GM12878 (cell line): ENCODE results near the gene EML5. TPM values are rescaled to one million over a fixed set of nuclear protein-coding genes. Genes with fewer than 3 reads are reported as not detected.

Source experiments
- ATAC-seq: fragments of 200-7000 bp; cut with Tn5 transposase; 3 replicates; pipeline ENCODE4 v1.9.1; 2020; ENCODE audit warnings: mild to moderate bottlenecking, moderate library complexity
- BruUV-seq: library from RNA; stranded (reverse); fragments of 400-500 nt; replicated peaks from 2 replicates; lab custom pipeline; 2021; lab: Mats Ljungman, UMichigan
- CTCF ChIA-PET: fragments of 300-600 bp; sonication (Branson Sonifier 250); formaldehyde crosslinking; extraction: SDS; loops from one replicate; lab custom pipeline; 2021; ENCODE audit warnings: inconsistent platforms; lab: Yijun Ruan, JAX
- POLR2A ChIA-PET: fragments of 350-600 bp; formaldehyde crosslinking; extraction: SDS; loops from one replicate; lab custom pipeline; 2021; ENCODE audit warnings: inconsistent platforms; lab: Charles Lee
- RAD21 ChIA-PET: fragments of 300-600 bp; sonication (Branson Sonifier 250); formaldehyde crosslinking; loops from one replicate; lab custom pipeline; 2023; ENCODE audit warnings: antibody characterized with exemption; ENCODE audit not compliant: unreplicated experiment; lab: Charles Lee
- SMC1A ChIA-PET: fragments of 300-600 bp; sonication (Branson Sonifier 250); formaldehyde crosslinking; loops from one replicate; lab custom pipeline; 2023; ENCODE audit not compliant: unreplicated experiment, uncharacterized antibody; lab: Charles Lee
- DNase-seq: peaks from one replicate; pipeline ENCODE4 v3.0.0-alpha.2; 2011; ENCODE audit warnings: low read depth, low spot score
- FAIRE-seq: peaks from 3 replicates; lab custom pipeline; 2011; peaks lifted over from hg19 to GRCh38; lab: Jason Lieb, UNC
- H2AFZ ChIP-seq: 2 replicates; pipeline ENCODE4 v1.6.0; 2011; ENCODE audit warnings: low read depth, low read length, control low read depth; ENCODE audit not compliant: control insufficient read depth
- H3K27ac ChIP-seq: 2 replicates; pipeline ENCODE4 v1.5.1; 2011; ENCODE audit warnings: control low read depth; ENCODE audit not compliant: control insufficient read depth, insufficient read depth
- H3K27me3 ChIP-seq, 2 experiments: replicated peaks in 1 of 2; 2 replicates each; pipeline versions ENCODE4 v1.6.0 to v1.6.1; 2011; ENCODE audit warnings: low read length in 1 of 2; ENCODE audit not compliant: control insufficient read depth in 2 of 2, insufficient read depth in 2 of 2
- H3K36me3 ChIP-seq, 2 experiments: 2 replicates each; pipeline ENCODE4 v1.5.1; 2011; ENCODE audit warnings: low read length in 1 of 2; ENCODE audit not compliant: control insufficient read depth in 2 of 2, insufficient read depth in 2 of 2
- H3K4me1 ChIP-seq: 2 replicates; pipeline ENCODE4 v1.6.1; 2011; ENCODE audit warnings: mild to moderate bottlenecking, low read length, moderate library complexity, mixed read lengths; ENCODE audit not compliant: control insufficient read depth, insufficient read depth
- H3K4me2 ChIP-seq: 2 replicates; pipeline ENCODE4 v1.6.0; 2011; ENCODE audit warnings: control low read depth; ENCODE audit not compliant: control insufficient read depth, insufficient read depth
- H3K4me3 ChIP-seq: fragments of 200-600 bp; sonication (generic); 2 replicates; pipeline ENCODE4 v1.5.1; 2016
- H3K79me2 ChIP-seq: 2 replicates; pipeline ENCODE4 v1.6.0; 2011; ENCODE audit warnings: low read length; ENCODE audit not compliant: control insufficient read depth, insufficient read depth
- H3K9ac ChIP-seq: 2 replicates; pipeline ENCODE4 v1.8.0; 2011; ENCODE audit warnings: low read length, control low read depth, mixed read lengths; ENCODE audit not compliant: control insufficient read depth, insufficient read depth
- H3K9me3 ChIP-seq: replicated peaks from 3 replicates; pipeline ENCODE4 v1.5.1; 2011; ENCODE audit warnings: mild to moderate bottlenecking, low read length; ENCODE audit not compliant: control insufficient read depth, insufficient read depth
- H4K20me1 ChIP-seq: 2 replicates; pipeline ENCODE4 v1.6.0; 2011; ENCODE audit not compliant: control insufficient read depth, insufficient read depth
- DPF2 ChIP-seq: fragments of 450-650 bp; IDR thresholded peaks from 2 replicates; pipeline ENCODE4 v1.6.1; 2017; ENCODE audit warnings: mild to moderate bottlenecking
- IRF3 ChIP-seq: fragments of 450-650 bp; IDR thresholded peaks from 2 replicates; pipeline ENCODE4 v1.6.1; 2014; ENCODE audit warnings: mild to moderate bottlenecking
- MTA3 ChIP-seq: IDR thresholded peaks from 2 replicates; pipeline ENCODE4 v1.6.1; 2012; ENCODE audit warnings: low read length, inconsistent platforms, borderline replicate concordance
- PKNOX1 ChIP-seq: fragments of 450-650 bp; IDR thresholded peaks from 2 replicates; pipeline ENCODE4 v1.6.1; 2016; ENCODE audit warnings: mild to moderate bottlenecking
- RUNX3 ChIP-seq: IDR thresholded peaks from 2 replicates; pipeline ENCODE4 v1.6.1; 2012; ENCODE audit warnings: low read length, inconsistent platforms
- STAT1 ChIP-seq: fragments of 450-650 bp; conservative IDR thresholded peaks from 2 replicates; pipeline ENCODE4 v1.6.1; 2014; ENCODE audit warnings: antibody characterized with exemption, mild to moderate bottlenecking
- SUZ12 ChIP-seq: fragments of 200-600 bp; sonication (generic); IDR thresholded peaks from one replicate; pipeline ENCODE4 v1.6.1; 2018; ENCODE audit warnings: antibody characterized with exemption, mild to moderate bottlenecking; ENCODE audit not compliant: unreplicated experiment
- ZNF217 ChIP-seq: fragments of 450-650 bp; IDR thresholded peaks from 2 replicates; pipeline ENCODE4 v1.6.1; 2017; ENCODE audit warnings: antibody characterized with exemption, mild to moderate bottlenecking
- WGBS: methylation state at CpG from one replicate; pipeline ENCODE4 v1.1.6; 2016; ENCODE audit warnings: low lambda C conversion rate; ENCODE audit not compliant: insufficient replicate concordance, insufficient coverage; ENCODE audit errors: missing lambda C conversion rate; 5-methylcytosine and 5-hydroxymethylcytosine counted together
- in situ Hi-C: fragments of 300-500 bp; cut with MboI; formaldehyde crosslinking; loops from 9 replicates; pipeline ENCODE4 v1.14.3; 2018; ENCODE audit warnings: mixed read lengths
- intact Hi-C: fragments of 100-400 bp; cut with micrococcal nuclease; formaldehyde crosslinking; loops from one replicate; pipeline ENCODE4 v1.14.2; 2022; ENCODE audit not compliant: unreplicated experiment
- polyA plus RNA-seq, 11 experiments: library from polyadenylated mRNA; depleted of rRNA in 4 of 11; unstranded in 6 of 11; stranded (reverse) in 5 of 11; fragments of >200 nt; fragmentation: Nextera tagmentation in 4 of 11; fragmentation: Illumina TruSeq in 1 of 11; extraction: Ambion mirVana in 4 of 11; extraction: Trizol in 1 of 11; gene quantifications; 1 replicate in 1 of 11; 2 replicates in 10 of 11; pipeline versions ENCODE4 v1.2.1 to v1.2.3, GENCODE V29; 2011 to 2016; ENCODE audit warnings: inconsistent platforms in 2 of 11, missing spikeins in 2 of 11, low read depth in 1 of 11
- total RNA-seq, 4 experiments: library from RNA; depleted of rRNA in 3 of 4; stranded (reverse); fragments of >200 nt in 3 of 4; fragmentation: Illumina TruSeq in 1 of 4; extraction: Trizol in 1 of 4; gene quantifications; 2 replicates each; pipeline versions ENCODE4 v1.2.1 to v1.2.3, GENCODE V29; 2013 to 2021
- TF ChIP-seq, protein P1 (sequence below): IDR thresholded peaks from 2 replicates; pipeline ENCODE4 v1.6.1; 2012; ENCODE audit warnings: low read depth, low read length, improper control_type of control experiment
- TF ChIP-seq, protein P2 (sequence below): fragments of 450-650 bp; IDR thresholded peaks from 2 replicates; pipeline ENCODE4 v1.6.1; 2017; ENCODE audit warnings: mild to moderate bottlenecking, moderate library complexity
- TF ChIP-seq, protein P3 (sequence below): fragments of 450-650 bp; IDR thresholded peaks from 2 replicates; pipeline ENCODE4 v1.6.1; 2018; ENCODE audit warnings: mild to moderate bottlenecking, low read depth, moderate library complexity; ENCODE audit not compliant: partially characterized antibody
- TF ChIP-seq, protein P4 (sequence below): IDR thresholded peaks from 2 replicates; pipeline ENCODE4 v1.6.1; 2012; ENCODE audit warnings: low read depth, low read length, improper control_type of control experiment

EML5 gene
- total and polyA plus RNA-seq, 10 of the 15 experiments (the other 5 are each of a cell fraction or from before 2014, with no cell fraction given): 0.08 to 0.35 (median 0.22) TPM; not detected in 1

DNA sequence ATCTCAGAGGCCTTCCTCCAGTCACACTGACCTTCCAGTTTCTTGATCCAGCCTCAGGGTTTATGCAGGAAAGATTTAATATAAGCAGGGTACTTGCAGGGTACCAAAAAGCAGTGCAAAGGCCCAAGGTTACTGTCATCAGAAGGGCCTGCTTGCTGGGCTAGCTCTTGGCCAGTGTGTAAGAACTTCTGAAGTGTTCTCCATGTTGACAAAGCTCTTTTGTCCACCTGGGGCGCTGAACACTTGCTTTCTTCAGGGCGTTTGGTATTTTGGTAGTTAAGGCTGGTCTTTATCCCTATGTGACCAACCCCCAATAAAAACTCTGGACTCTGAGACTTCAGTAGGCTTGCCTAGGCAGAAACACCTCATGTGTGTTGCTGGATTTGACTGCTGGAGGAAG lies 160.2 kb downstream of the EML5 start (continued):
- TF ChIP-seq, protein P1, sequence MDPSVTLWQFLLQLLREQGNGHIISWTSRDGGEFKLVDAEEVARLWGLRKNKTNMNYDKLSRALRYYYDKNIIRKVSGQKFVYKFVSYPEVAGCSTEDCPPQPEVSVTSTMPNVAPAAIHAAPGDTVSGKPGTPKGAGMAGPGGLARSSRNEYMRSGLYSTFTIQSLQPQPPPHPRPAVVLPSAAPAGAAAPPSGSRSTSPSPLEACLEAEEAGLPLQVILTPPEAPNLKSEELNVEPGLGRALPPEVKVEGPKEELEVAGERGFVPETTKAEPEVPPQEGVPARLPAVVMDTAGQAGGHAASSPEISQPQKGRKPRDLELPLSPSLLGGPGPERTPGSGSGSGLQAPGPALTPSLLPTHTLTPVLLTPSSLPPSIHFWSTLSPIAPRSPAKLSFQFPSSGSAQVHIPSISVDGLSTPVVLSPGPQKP: no peak
- TF ChIP-seq DPF2: no peak

DNA sequence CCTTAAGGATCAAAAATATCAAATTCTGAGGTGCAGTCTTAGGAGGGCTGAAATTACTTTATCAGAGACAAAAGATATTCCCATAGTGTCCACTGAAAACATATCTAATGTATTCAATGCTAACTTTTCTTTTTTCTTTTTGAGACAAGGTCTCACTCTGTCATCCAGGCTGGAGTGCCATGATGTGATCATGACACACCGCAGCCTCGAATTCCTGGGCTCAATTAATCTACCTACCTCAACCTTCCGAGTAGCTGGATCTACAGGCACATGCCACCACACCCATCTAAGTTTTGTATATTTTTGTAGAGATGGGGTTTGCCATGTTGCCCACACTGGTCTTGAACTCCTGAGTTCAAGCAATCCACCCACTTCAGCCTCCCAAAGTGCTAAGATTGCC lies 161.7 kb downstream of the EML5 start:
- 93% methylated on average over 3 of the region's 3 CpGs for WGBS
- Histone ChIP-seq H4K20me1 (no peaks in the 10 kb centered on the region), H3K27ac (no peak overlapping the region), H3K27me3 (no peaks in the 10 kb centered on the region), H2AFZ (no peak overlapping the region), H3K4me2 (no peak overlapping the region), H3K36me3 (no peaks in the 10 kb centered on the region), H3K9me3 (no peaks in the 10 kb centered on the region), H3K4me1 (no peaks in the 10 kb centered on the region), H3K4me3 (no peak overlapping the region), H3K9ac (no peak overlapping the region), H3K79me2 (no peaks in the 10 kb centered on the region)
- intact Hi-C loops (no loop called here), in situ Hi-C loops (no loop called here)
- FAIRE-seq (no peak), ATAC-seq (no peak), DNase-seq (no peak)
- CTCF ChIA-PET: interaction anchor here (0.5 kb wide), 1 partner anchor 148 kb away, joined by 3 read pairs; no protein-coding TSS in a partner anchor
- no TSS peak for BruUV-seq
- SMC1A ChIA-PET: no interaction called here
- RAD21 ChIA-PET: no interaction called here
- POLR2A ChIA-PET: interaction anchor here (0.8 kb wide), 1 partner anchor 39 kb away, joined by 4 read pairs; no protein-coding TSS in a partner anchor
- TF ChIP-seq, protein P2, sequence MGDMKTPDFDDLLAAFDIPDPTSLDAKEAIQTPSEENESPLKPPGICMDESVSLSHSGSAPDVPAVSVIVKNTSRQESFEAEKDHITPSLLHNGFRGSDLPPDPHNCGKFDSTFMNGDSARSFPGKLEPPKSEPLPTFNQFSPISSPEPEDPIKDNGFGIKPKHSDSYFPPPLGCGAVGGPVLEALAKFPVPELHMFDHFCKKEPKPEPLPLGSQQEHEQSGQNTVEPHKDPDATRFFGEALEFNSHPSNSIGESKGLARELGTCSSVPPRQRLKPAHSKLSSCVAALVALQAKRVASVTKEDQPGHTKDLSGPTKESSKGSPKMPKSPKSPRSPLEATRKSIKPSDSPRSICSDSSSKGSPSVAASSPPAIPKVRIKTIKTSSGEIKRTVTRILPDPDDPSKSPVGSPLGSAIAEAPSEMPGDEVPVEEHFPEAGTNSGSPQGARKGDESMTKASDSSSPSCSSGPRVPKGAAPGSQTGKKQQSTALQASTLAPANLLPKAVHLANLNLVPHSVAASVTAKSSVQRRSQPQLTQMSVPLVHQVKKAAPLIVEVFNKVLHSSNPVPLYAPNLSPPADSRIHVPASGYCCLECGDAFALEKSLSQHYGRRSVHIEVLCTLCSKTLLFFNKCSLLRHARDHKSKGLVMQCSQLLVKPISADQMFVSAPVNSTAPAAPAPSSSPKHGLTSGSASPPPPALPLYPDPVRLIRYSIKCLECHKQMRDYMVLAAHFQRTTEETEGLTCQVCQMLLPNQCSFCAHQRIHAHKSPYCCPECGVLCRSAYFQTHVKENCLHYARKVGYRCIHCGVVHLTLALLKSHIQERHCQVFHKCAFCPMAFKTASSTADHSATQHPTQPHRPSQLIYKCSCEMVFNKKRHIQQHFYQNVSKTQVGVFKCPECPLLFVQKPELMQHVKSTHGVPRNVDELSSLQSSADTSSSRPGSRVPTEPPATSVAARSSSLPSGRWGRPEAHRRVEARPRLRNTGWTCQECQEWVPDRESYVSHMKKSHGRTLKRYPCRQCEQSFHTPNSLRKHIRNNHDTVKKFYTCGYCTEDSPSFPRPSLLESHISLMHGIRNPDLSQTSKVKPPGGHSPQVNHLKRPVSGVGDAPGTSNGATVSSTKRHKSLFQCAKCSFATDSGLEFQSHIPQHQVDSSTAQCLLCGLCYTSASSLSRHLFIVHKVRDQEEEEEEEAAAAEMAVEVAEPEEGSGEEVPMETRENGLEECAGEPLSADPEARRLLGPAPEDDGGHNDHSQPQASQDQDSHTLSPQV: no peak
- no peak for TF ChIP-seq MTA3
- TF ChIP-seq ZNF217: no peak
- TF ChIP-seq STAT1: no peak
- TF ChIP-seq RUNX3: no peak
- no peak for TF ChIP-seq PKNOX1
- TF ChIP-seq, protein P3, sequence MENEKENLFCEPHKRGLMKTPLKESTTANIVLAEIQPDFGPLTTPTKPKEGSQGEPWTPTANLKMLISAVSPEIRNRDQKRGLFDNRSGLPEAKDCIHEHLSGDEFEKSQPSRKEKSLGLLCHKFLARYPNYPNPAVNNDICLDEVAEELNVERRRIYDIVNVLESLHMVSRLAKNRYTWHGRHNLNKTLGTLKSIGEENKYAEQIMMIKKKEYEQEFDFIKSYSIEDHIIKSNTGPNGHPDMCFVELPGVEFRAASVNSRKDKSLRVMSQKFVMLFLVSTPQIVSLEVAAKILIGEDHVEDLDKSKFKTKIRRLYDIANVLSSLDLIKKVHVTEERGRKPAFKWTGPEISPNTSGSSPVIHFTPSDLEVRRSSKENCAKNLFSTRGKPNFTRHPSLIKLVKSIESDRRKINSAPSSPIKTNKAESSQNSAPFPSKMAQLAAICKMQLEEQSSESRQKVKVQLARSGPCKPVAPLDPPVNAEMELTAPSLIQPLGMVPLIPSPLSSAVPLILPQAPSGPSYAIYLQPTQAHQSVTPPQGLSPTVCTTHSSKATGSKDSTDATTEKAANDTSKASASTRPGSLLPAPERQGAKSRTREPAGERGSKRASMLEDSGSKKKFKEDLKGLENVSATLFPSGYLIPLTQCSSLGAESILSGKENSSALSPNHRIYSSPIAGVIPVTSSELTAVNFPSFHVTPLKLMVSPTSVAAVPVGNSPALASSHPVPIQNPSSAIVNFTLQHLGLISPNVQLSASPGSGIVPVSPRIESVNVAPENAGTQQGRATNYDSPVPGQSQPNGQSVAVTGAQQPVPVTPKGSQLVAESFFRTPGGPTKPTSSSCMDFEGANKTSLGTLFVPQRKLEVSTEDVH: no peak
- TF ChIP-seq IRF3: no peak
- TF ChIP-seq, protein P4, sequence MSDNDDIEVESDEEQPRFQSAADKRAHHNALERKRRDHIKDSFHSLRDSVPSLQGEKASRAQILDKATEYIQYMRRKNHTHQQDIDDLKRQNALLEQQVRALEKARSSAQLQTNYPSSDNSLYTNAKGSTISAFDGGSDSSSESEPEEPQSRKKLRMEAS: no peak
- no peak for TF ChIP-seq SUZ12
